Breast epithelium (tissue), 4 donors: ENCODE data around the gene KRT12. TPM values are rescaled to one million over a fixed set of nuclear protein-coding genes. Genes with fewer than 3 reads are reported as not detected.
"Not testable (repeated sequence)": the region's sequence is repeated elsewhere in the genome, so short reads cannot be mapped to it uniquely, and the experiment has no call there.

Source experiments
- DNase-seq, 2 donors: peaks; one replicate each; pipeline ENCODE4 v3.0.0-alpha.2; 2019; ENCODE audit warnings: low spot score in 2 of 2
- H3K27ac ChIP-seq, 2 donors: fragments of 200-600 bp; sonication (generic) in 1 of 2; one replicate each; pipeline ENCODE4 v1.5.1; 2016 to 2019; ENCODE audit warnings: mild to moderate bottlenecking in 1 of 2
- H3K27me3 ChIP-seq, 2 donors: fragments of 200-600 bp; sonication (generic) in 1 of 2; one replicate each; pipeline versions ENCODE4 v1.5.1 to v1.6.0; 2017 to 2019; ENCODE audit warnings: control low read depth in 1 of 2, mild to moderate bottlenecking in 1 of 2
- H3K36me3 ChIP-seq: fragments of 200-600 bp; one replicate; pipeline ENCODE4 v1.5.1; 2019
- H3K4me1 ChIP-seq, 2 donors: fragments of 200-600 bp; sonication (generic); one replicate each; pipeline ENCODE4 v1.5.1; 2016 to 2019; ENCODE audit warnings: control low read depth in 1 of 2
- H3K4me3 ChIP-seq, 3 donors: fragments of 200-600 bp; sonication (generic); 1 replicate in 2 of 3; 2 replicates in 1 of 3; pipeline ENCODE4 v1.5.1; 2016 to 2019; ENCODE audit warnings: mild to moderate bottlenecking in 3 of 3, moderate library complexity in 2 of 3
- H3K9me3 ChIP-seq, 2 donors: fragments of 200-600 bp; sonication (generic) in 1 of 2; one replicate each; pipeline ENCODE4 v1.5.1; 2016 to 2019; ENCODE audit warnings: control low read depth in 1 of 2
- CTCF ChIP-seq, 3 donors: fragments of 450-650 bp; IDR thresholded peaks; one replicate each; pipeline ENCODE4 v1.5.1; 2016 to 2017; ENCODE audit warnings: antibody characterized with exemption in 3 of 3, mild to moderate bottlenecking in 3 of 3, moderate library complexity in 3 of 3
- POLR2A ChIP-seq: fragments of 450-650 bp; IDR thresholded peaks from one replicate; pipeline ENCODE4 v1.6.1; 2016; ENCODE audit warnings: antibody characterized with exemption, mild to moderate bottlenecking, moderate library complexity
- POLR2AphosphoS5 ChIP-seq, 3 donors: sonication (generic); formaldehyde crosslinking; IDR thresholded peaks; one replicate each; pipeline ENCODE4 v1.6.1; 2017; ENCODE audit warnings: antibody characterized with exemption in 3 of 3
- intact Hi-C: fragments of 100-400 bp; cut with DNase I; formaldehyde crosslinking; loops from one replicate; pipeline ENCODE4 v1.15.1; 2023; ENCODE audit warnings: low total_unique reads
- total RNA-seq, 3 donors: library from RNA; depleted of rRNA; stranded (reverse); fragments of >200 nt; gene quantifications; one replicate each; pipeline ENCODE4 v1.1.0, GENCODE V29; 2016

The KRT12 gene
- total RNA-seq, 3 donors from 2014 or later = not detected

- Histone ChIP-seq H3K4me1 (no peaks in the 10 kb centered on the region), H3K27me3 (peaks cover 0 to 4% of the 10 kb centered on the region in 2 donors), H3K27ac (no peak overlapping the region), H3K9me3 (no peaks in the 10 kb centered on the region), H3K4me3 (no peak overlapping the region), H3K36me3 (no peaks in the 10 kb centered on the region)
- TF ChIP-seq POLR2A = no peak
- no peak for TF ChIP-seq CTCF (IDR thresholded peaks at IDR 0.05)
- no peak for TF ChIP-seq POLR2AphosphoS5 (IDR thresholded peaks at IDR 0.05)
- intact Hi-C loops = no loop called here
- no peak for DNase-seq
Measured at GRCh38 chr17:40817103-40817682, 49.8 kb downstream of the KRT12 start.

GRCh38 chr17:40816569-40816968 is 50.5 kb downstream of the KRT12 start:
- peaks cover 0 to 7% of the 10 kb centered on the region in 2 donors for H3K27me3 ChIP-seq
- no peak for DNase-seq
- TF ChIP-seq CTCF (IDR thresholded peaks at IDR 0.05) = no peak
- no peak for TF ChIP-seq POLR2A
- TF ChIP-seq POLR2AphosphoS5 (IDR thresholded peaks at IDR 0.05) = no peak
- no peak overlapping the region for H3K4me3 ChIP-seq
- no peaks in the 10 kb centered on the region for H3K36me3 ChIP-seq
- H3K9me3 ChIP-seq = no peaks in the 10 kb centered on the region
- H3K27ac ChIP-seq = no peak overlapping the region
- H3K4me1 ChIP-seq = no peaks in the 10 kb centered on the region
- intact Hi-C loops = no loop called here

GRCh38 chr17:40815381-40815780 is 51.6 kb downstream of the KRT12 start:
- Histone ChIP-seq H3K4me1 (no peaks in the 10 kb centered on the region), H3K27ac (no peak overlapping the region), H3K27me3 (peaks cover 0 to 13% of the 10 kb centered on the region in 2 donors), H3K4me3 (no peak overlapping the region), H3K36me3 (no peaks in the 10 kb centered on the region), H3K9me3 (no peaks in the 10 kb centered on the region)
- intact Hi-C loops = no loop called here
- TF ChIP-seq CTCF (IDR thresholded peaks at IDR 0.05) = no peak
- TF ChIP-seq POLR2AphosphoS5 (IDR thresholded peaks at IDR 0.05) = no peak
- no peak for TF ChIP-seq POLR2A
- DNase-seq = no peak

- intact Hi-C loops, H3K36me3 ChIP-seq, DNase-seq, H3K9me3 ChIP-seq, H3K27ac ChIP-seq, H3K4me1 ChIP-seq, H3K4me3 ChIP-seq: not testable (repeated sequence)
- H3K27me3 ChIP-seq = peaks cover 0 to 21% of the 10 kb centered on the region in 2 donors
Measured at GRCh38 chr17:40814657-40815056, 52.4 kb downstream of the KRT12 start.

GRCh38 chr17:40813804-40814203 is 53.2 kb downstream of the KRT12 start:
- TF ChIP-seq CTCF (IDR thresholded peaks at IDR 0.05) = no peak
- TF ChIP-seq POLR2AphosphoS5 (IDR thresholded peaks at IDR 0.05) = no peak
- TF ChIP-seq POLR2A = no peak
- Histone ChIP-seq H3K4me1 (no peaks in the 10 kb centered on the region), H3K27ac (no peak overlapping the region), H3K9me3 (no peaks in the 10 kb centered on the region), H3K27me3 (peaks cover 0 to 27% of the 10 kb centered on the region in 2 donors), H3K36me3 (no peaks in the 10 kb centered on the region), H3K4me3 (no peak overlapping the region)
- no peak for DNase-seq
- intact Hi-C loops = no loop called here

GRCh38 chr17:40812639-40813038 is 54.4 kb downstream of the KRT12 start:
- intact Hi-C loops = no loop called here
- no peak for TF ChIP-seq POLR2A
- Histone ChIP-seq H3K27me3 (peaks cover 0 to 35% of the 10 kb centered on the region in 2 donors), H3K36me3 (no peaks in the 10 kb centered on the region), H3K4me3 (no peak overlapping the region), H3K9me3 (no peaks in the 10 kb centered on the region), H3K4me1 (no peaks in the 10 kb centered on the region), H3K27ac (no peak overlapping the region)
- no peak for DNase-seq

Other genes starting within 250 kb of the KRT12 start
- 100 to 1,000 TPM in 1 of 3 donors, 10 to 100 TPM in 2; 91.4 to 122 (median 98.4) TPM for gene SMARCE1, start 219.4 kb downstream of the KRT12 start, total RNA-seq
- 1 to 10 TPM in 2 of 3 donors, under 1 TPM in 1; 0.80 to 1.3 (median 1.0) TPM for gene KRT222, start 202.0 kb downstream of the KRT12 start, total RNA-seq
- not detected for gene KRT24, start 163.5 kb downstream of the KRT12 start, total RNA-seq
- not detected for gene KRT25, start 111.9 kb downstream of the KRT12 start, total RNA-seq
- not detected for gene KRT26, start 95.0 kb downstream of the KRT12 start, total RNA-seq
- not detected for gene KRT27, start 84.7 kb downstream of the KRT12 start, total RNA-seq
- not detected for gene KRT28, start 67.3 kb downstream of the KRT12 start, total RNA-seq
- 10 to 100 TPM in 1 of 3 donors, 1 to 10 TPM in 2; 6.2 to 14.7 (median 7.6) TPM for gene KRT10, start 44.6 kb downstream of the KRT12 start, total RNA-seq
- gene KRT20, start 18.0 kb upstream of the KRT12 start, total RNA-seq = 1 to 10 TPM in 1 of 3 donors, not detected in 2; 6.6 TPM
- gene KRT23, start 70.4 kb upstream of the KRT12 start, total RNA-seq = 10 to 100 TPM in 2 of 3 donors, not detected in 1; 37.7 to 57.5 TPM
- gene KRT39, start 99.7 kb upstream of the KRT12 start, total RNA-seq = not detected
- gene KRT40, start 117.1 kb upstream of the KRT12 start, total RNA-seq = under 1 TPM in 1 of 3 donors, not detected in 2; 0.29 TPM
- gene KRTAP3-3, start 126.9 kb upstream of the KRT12 start, total RNA-seq = not detected
- not detected for gene KRTAP3-2, start 132.7 kb upstream of the KRT12 start, total RNA-seq
- gene KRTAP3-1, start 141.9 kb upstream of the KRT12 start, total RNA-seq = not detected
- not detected for gene KRTAP1-5, start 160.0 kb upstream of the KRT12 start, total RNA-seq
- not detected for gene KRTAP1-4, start 163.0 kb upstream of the KRT12 start, total RNA-seq
- gene KRTAP1-3, start 167.7 kb upstream of the KRT12 start, total RNA-seq = not detected
- gene KRTAP1-1, start 174.2 kb upstream of the KRT12 start, total RNA-seq = not detected
- gene KRTAP2-1, start 180.1 kb upstream of the KRT12 start, total RNA-seq = not detected
- gene KRTAP2-2, start 188.0 kb upstream of the KRT12 start, total RNA-seq = not detected
- not detected for gene KRTAP2-3, start 192.9 kb upstream of the KRT12 start, total RNA-seq
- gene KRTAP2-4, start 198.7 kb upstream of the KRT12 start, total RNA-seq = not detected
- gene KRTAP4-7, start 216.9 kb upstream of the KRT12 start, total RNA-seq = not detected
- not detected for gene KRTAP4-8, start 230.9 kb upstream of the KRT12 start, total RNA-seq
- gene KRTAP4-16, start 235.0 kb upstream of the KRT12 start, total RNA-seq = not detected
- not detected for gene KRTAP4-9, start 238.2 kb upstream of the KRT12 start, total RNA-seq